Activated CD8-positive, alpha-beta memory T cell treated with anti-CD3 and anti-CD28 coated beads for 36 hours (primary cell): ENCODE results near the gene RIPK3. TPM values are rescaled to one million over a fixed set of nuclear protein-coding genes. Genes with fewer than 3 reads are reported as not detected.

ENCODE experiments used
- CTCF ChIA-PET: fragments of 350-600 bp; sonication (Branson Sonifier 250); formaldehyde crosslinking; loops from one replicate; lab custom pipeline; 2021; ENCODE audit warnings: antibody characterized with exemption; lab: Charles Lee
- POLR2A ChIA-PET: fragments of 350-600 bp; sonication (Branson Sonifier 250); formaldehyde crosslinking; loops from one replicate; lab custom pipeline; 2021; ENCODE audit warnings: antibody characterized with exemption; lab: Charles Lee
- total RNA-seq, 2 experiments: library from RNA; stranded (reverse); gene quantifications; one replicate each; pipeline ENCODE4 v1.2.3, GENCODE V29; 2021

RIPK3 gene
- total RNA-seq, 2 experiments from 2014 or later = 8.2 to 9.7 TPM

- POLR2A ChIA-PET = interaction anchor here (0.8 to 3.2 kb wide), 6 partner anchors 8 to 87 kb away, joined by 3 to 21 read pairs (median 7); partner anchors contain the start of genes CHMP4A, LTB4R, LTB4R2 and RABGGTA
- CTCF ChIA-PET = interaction anchor here (0.8 to 7.9 kb wide), 11 partner anchors 9 to 136 kb away, joined by 3 to 156 read pairs (median 4); partner anchors contain the start of genes CIDEB, LTB4R, LTB4R2 and TINF2
Observed at GRCh38 chr14:24300326-24300980, 39.3 kb downstream of the RIPK3 start.

GRCh38 chr14:24299255-24300191, 40.3 kb downstream of the RIPK3 start, which contains the start of the genes DHRS1 and NOP9:
DHRS1 (minus strand) TSS chr14:24299780; CDS start chr14:24299106, 674 bp downstream.
NOP9 (plus strand) TSS chr14:24299850; CDS start chr14:24299955, 105 bp downstream.
- ChIA-PET CTCF (interaction anchor here (0.8 to 7.9 kb wide), 11 partner anchors 9 to 137 kb away, joined by 3 to 156 read pairs (median 3); partner anchors contain the start of genes CIDEB, LTB4R, LTB4R2 and MDP1), POLR2A (interaction anchor here (0.8 to 3.2 kb wide), 6 partner anchors 9 to 86 kb away, joined by 3 to 21 read pairs (median 7); partner anchors contain the start of genes CHMP4A, LTB4R, LTB4R2 and RABGGTA)

- ChIA-PET CTCF (interaction anchor here (1.0 to 7.9 kb wide), 7 partner anchors 9 to 83 kb away, joined by 3 to 156 read pairs (median 4); partner anchors contain the start of genes CIDEB, LTB4R, LTB4R2 and MDP1), POLR2A (interaction anchor here (0.6 to 3.2 kb wide), 4 partner anchors 10 to 86 kb away, joined by 3 to 21 read pairs (median 13); partner anchors contain the start of genes CHMP4A, LTB4R, LTB4R2 and TINF2)
Observed at GRCh38 chr14:24298892-24299254, 40.9 kb downstream of the RIPK3 start.

GRCh38 chr14:24297190-24297964, 42.4 kb downstream of the RIPK3 start:
- ChIA-PET POLR2A (interaction anchor here (1.9 kb wide), 1 partner anchor 55 kb away, joined by 19 read pairs; the partner anchor contains the start of gene TINF2), CTCF (interaction anchor here (0.7 to 7.9 kb wide), 19 partner anchors 9 to 135 kb away, joined by 3 to 156 read pairs (median 5); partner anchors contain the start of genes CHMP4A, CIDEB, IPO4 and LTB4R)

GRCh38 chr14:24296341-24297157, 43.2 kb downstream of the RIPK3 start:
- CTCF ChIA-PET = interaction anchor here (0.6 to 7.9 kb wide), 18 partner anchors 10 to 1174 kb away, joined by 3 to 156 read pairs (median 5); partner anchors contain the start of genes CHMP4A, CIDEB, IPO4 and LTB4R
- POLR2A ChIA-PET = interaction anchor here (0.6 to 1.9 kb wide), 2 partner anchors 54 to 108 kb away, joined by 3 to 19 read pairs; partner anchors contain the start of genes IPO4 and TINF2

GRCh38 chr14:24293525-24293924, 46.3 kb downstream of the RIPK3 start:
- POLR2A ChIA-PET = no interaction called here
- CTCF ChIA-PET = interaction anchor here (2.1 to 2.5 kb wide), 2 partner anchors 14 to 51 kb away, joined by 8 to 13 read pairs; partner anchors contain the start of gene TINF2

- CTCF ChIA-PET = interaction anchor here (1.0 to 3.7 kb wide), 5 partner anchors 13 to 49 kb away, joined by 3 to 18 read pairs (median 8); partner anchors contain the start of genes CIDEB and TINF2
- POLR2A ChIA-PET = interaction anchor here (0.5 to 0.9 kb wide), 2 partner anchors 45 to 139 kb away, joined by 3 read pairs; no protein-coding TSS in a partner anchor
Observed at GRCh38 chr14:24292118-24292807, 47.5 kb downstream of the RIPK3 start.

GRCh38 chr14:24291446-24292117, 48.2 kb downstream of the RIPK3 start:
- ChIA-PET POLR2A (interaction anchor here (2.0 kb wide), 1 partner anchor 17 kb away, joined by 7 read pairs; no protein-coding TSS in a partner anchor), CTCF (interaction anchor here (0.7 to 3.7 kb wide), 8 partner anchors 9 to 130 kb away, joined by 3 to 18 read pairs (median 8); partner anchors contain the start of genes CIDEB, IRF9 and TINF2)

GRCh38 chr14:24290746-24291145, 49.0 kb downstream of the RIPK3 start:
- ChIA-PET POLR2A (interaction anchor here (2.0 kb wide), 1 partner anchor 16 kb away, joined by 7 read pairs; no protein-coding TSS in a partner anchor), CTCF (interaction anchor here (1.2 to 3.7 kb wide), 5 partner anchors 9 to 129 kb away, joined by 3 to 18 read pairs (median 4); partner anchors contain the start of genes DHRS1, IRF9, NOP9 and TINF2)

GRCh38 chr14:24289649-24290280, 50.0 kb downstream of the RIPK3 start:
- POLR2A ChIA-PET = interaction anchor here (0.6 to 2.0 kb wide), 4 partner anchors 15 to 75 kb away, joined by 3 to 18 read pairs (median 7); no protein-coding TSS in a partner anchor

GRCh38 chr14:24286996-24287395, 52.8 kb downstream of the RIPK3 start:
- ChIA-PET CTCF (interaction anchor here (1.5 kb wide), 1 partner anchor 11 kb away, joined by 4 read pairs; no protein-coding TSS in a partner anchor), POLR2A (no interaction called here)

More at GRCh38 chr14:24289649-24290280, 50.0 kb downstream of the RIPK3 start:
- CTCF ChIA-PET = interaction anchor here (0.8 to 3.7 kb wide), 7 partner anchors 10 to 47 kb away, joined by 3 to 18 read pairs (median 4); partner anchors contain the start of genes DHRS1, NOP9, RABGGTA and TINF2
